Common myeloid progenitor, CD34-positive (primary cell): ENCODE measurements around the gene ATP9A.
A peak's percentile ranks its signal among the peaks of the same experiment; 100 is the strongest.

ENCODE experiments used
- CTCF ChIA-PET: fragments of 350-600 bp; sonication (Branson Sonifier 250); formaldehyde crosslinking; loops from one replicate; lab custom pipeline; 2021; ENCODE audit warnings: antibody characterized with exemption; lab: Charles Lee
- POLR2A ChIA-PET: fragments of 350-600 bp; sonication (Branson Sonifier 250); formaldehyde crosslinking; loops from one replicate; lab custom pipeline; 2021; ENCODE audit warnings: antibody characterized with exemption; lab: Charles Lee
- DNase-seq, 3 donors: peaks; one replicate each; pipeline versions ENCODE4 v3.0.0 to v3.0.0-alpha.2; 2013
- H3K27ac ChIP-seq, 2 experiments: 1 replicate in 1 of 2; 2 replicates in 1 of 2; pipeline ENCODE4 v1.7.0; 2013; ENCODE audit warnings: inconsistent platforms in 2 of 2, low read length in 2 of 2, mild to moderate bottlenecking in 2 of 2, low read depth in 1 of 2, moderate library complexity in 1 of 2; ENCODE audit not compliant: severe bottlenecking in 2 of 2, insufficient read depth in 1 of 2, poor library complexity in 1 of 2
- H3K27me3 ChIP-seq, 5 experiments: replicated peaks in 2 of 5; 1 replicate in 3 of 5; 2 replicates in 2 of 5; pipeline versions ENCODE4 v1.6.1 to v1.7.0; 2013; ENCODE audit warnings: low read length in 4 of 5, mild to moderate bottlenecking in 2 of 5, moderate library complexity in 2 of 5, inconsistent platforms in 1 of 5; ENCODE audit not compliant: insufficient read depth in 5 of 5, control insufficient read depth in 4 of 5
- H3K36me3 ChIP-seq, 4 experiments: 1 replicate in 2 of 4; 2 replicates in 2 of 4; pipeline versions ENCODE4 v1.6.1 to v1.7.0; 2013; ENCODE audit warnings: low read length in 3 of 4, control low read depth in 1 of 4, mild to moderate bottlenecking in 1 of 4; ENCODE audit not compliant: control insufficient read depth in 4 of 4, insufficient read depth in 4 of 4
- H3K4me1 ChIP-seq, 4 experiments: 1 replicate in 3 of 4; 2 replicates in 1 of 4; pipeline versions ENCODE4 v1.6.1 to v1.7.1; 2013; ENCODE audit warnings: low read length in 3 of 4, mild to moderate bottlenecking in 3 of 4, control low read depth in 1 of 4, inconsistent platforms in 1 of 4, moderate library complexity in 1 of 4; ENCODE audit not compliant: control insufficient read depth in 4 of 4, insufficient read depth in 4 of 4; ENCODE audit errors: control extremely low read depth in 1 of 4
- H3K4me3 ChIP-seq, 7 experiments: 1 replicate in 4 of 7; 2 replicates in 3 of 7; pipeline versions ENCODE4 v1.5.1 to v1.7.0; 2013; ENCODE audit warnings: mild to moderate bottlenecking in 7 of 7, low read length in 6 of 7, moderate library complexity in 6 of 7, inconsistent platforms in 2 of 7, low read depth in 2 of 7, control low read depth in 1 of 7; ENCODE audit not compliant: insufficient read depth in 4 of 7, control insufficient read depth in 1 of 7; ENCODE audit errors: extremely low read depth in 1 of 7
- H3K9me3 ChIP-seq, 5 experiments: 1 replicate in 4 of 5; 2 replicates in 1 of 5; pipeline versions ENCODE4 v1.6.1 to v1.7.1; 2013; ENCODE audit warnings: low read length in 4 of 5, mild to moderate bottlenecking in 2 of 5, inconsistent platforms in 1 of 5, low read depth in 1 of 5, moderate library complexity in 1 of 5; ENCODE audit not compliant: control insufficient read depth in 4 of 5, insufficient read depth in 2 of 5; ENCODE audit errors: control extremely low read depth in 1 of 5
- WGBS: methylation state at CpG from one replicate; pipeline ENCODE4 v1.1.5; 2013; ENCODE audit not compliant: insufficient coverage; 5-methylcytosine and 5-hydroxymethylcytosine counted together

Gene ATP9A

DNA sequence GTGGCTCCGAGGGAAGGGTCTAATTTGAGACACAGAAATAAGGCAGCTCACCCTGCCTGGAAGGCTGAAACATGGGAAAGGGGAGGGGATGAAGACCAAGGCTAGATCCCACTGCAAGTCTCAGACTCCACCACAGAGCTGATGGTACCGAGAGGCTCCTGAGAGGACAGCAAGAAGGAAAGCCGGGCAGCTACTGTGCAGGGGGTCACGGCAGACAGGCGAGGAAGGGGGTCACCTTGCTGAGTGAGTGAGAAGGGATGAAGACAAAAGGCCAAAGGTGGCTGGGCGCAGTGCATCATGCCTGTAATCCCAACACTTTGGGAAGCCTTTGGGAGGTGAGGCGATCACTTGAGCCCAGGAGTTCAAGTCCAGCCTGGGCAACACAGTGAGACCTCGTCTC is 100.7 kb downstream of the ATP9A start:
- ChIA-PET CTCF (interaction anchor here (0.6 to 1.9 kb wide), 6 partner anchors 17 to 415 kb away, joined by 3 to 7 read pairs (median 4); no protein-coding TSS in a partner anchor), POLR2A (no interaction called here)
- Histone ChIP-seq H3K4me3 (peak overlapping the region in 1 of 7 experiments; percentile 20), H3K36me3 (peaks cover 8 to 27% (median 13%) of the 10 kb centered on the region in 4 experiments), H3K4me1 (peaks cover 0 to 19% (median 13%) of the 10 kb centered on the region in 4 experiments), H3K27ac (no peak overlapping the region), H3K27me3 (no peaks in the 10 kb centered on the region), H3K9me3 (no peaks in the 10 kb centered on the region)
- over 99% methylated on average over 8 of the region's 8 CpGs for WGBS
- DNase-seq = no peak

- POLR2A ChIA-PET = no interaction called here
- WGBS = 80% methylated on average over 3 of the region's 8 CpGs
Observed at GRCh38 chr20:51667002-51667408, 101.2 kb downstream of the ATP9A start.

DNA sequence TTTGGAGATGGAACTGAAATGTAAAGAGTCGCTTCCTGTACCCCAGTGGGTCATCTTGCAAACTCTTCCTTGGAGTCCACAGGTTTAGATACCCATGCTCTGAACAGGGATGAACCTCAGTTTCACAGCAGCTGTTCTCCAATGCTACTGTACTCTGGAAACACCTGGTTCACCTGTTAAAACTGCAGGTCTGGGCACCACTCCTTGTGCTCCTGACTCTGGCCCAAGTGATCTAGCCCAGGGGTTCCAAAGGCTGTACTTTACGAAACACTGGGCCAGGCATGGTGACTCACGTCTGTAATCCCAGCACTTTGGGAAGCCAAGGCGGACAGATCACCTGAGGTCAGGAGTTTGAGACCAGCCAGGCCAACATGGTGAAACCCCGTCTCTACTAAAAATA is 102.1 kb downstream of the ATP9A start:
- no peak overlapping the region for H3K4me3 ChIP-seq
- POLR2A ChIA-PET = interaction anchor here (0.7 kb wide), 1 partner anchor 463 kb away, joined by 3 read pairs; no protein-coding TSS in a partner anchor
- H3K4me1 ChIP-seq = peaks cover 0 to 26% (median 13%) of the 10 kb centered on the region in 4 experiments
- WGBS = 97% methylated on average over 4 of the region's 5 CpGs
- H3K36me3 ChIP-seq = peaks cover 6 to 23% (median 13%) of the 10 kb centered on the region in 4 experiments
- no peak for DNase-seq
- CTCF ChIA-PET = interaction anchor here (0.7 to 2.1 kb wide), 4 partner anchors 18 to 152 kb away, joined by 3 to 9 read pairs (median 5); no protein-coding TSS in a partner anchor
- H3K9me3 ChIP-seq = no peaks in the 10 kb centered on the region
- no peak overlapping the region for H3K27ac ChIP-seq
- H3K27me3 ChIP-seq = no peaks in the 10 kb centered on the region

More at GRCh38 chr20:51667002-51667408, 101.2 kb downstream of the ATP9A start:
- no peaks in the 10 kb centered on the region for H3K9me3 ChIP-seq
- H3K27me3 ChIP-seq = no peaks in the 10 kb centered on the region
- peak in 2 of 3 donors; percentile 64 to 70 for DNase-seq
- peaks cover 0 to 21% (median 13%) of the 10 kb centered on the region in 4 experiments for H3K4me1 ChIP-seq
- H3K4me3 ChIP-seq = peak overlapping the region in 2 of 7 experiments; percentile 20 to 28
- no peak overlapping the region for H3K27ac ChIP-seq
- peaks cover 6 to 27% (median 13%) of the 10 kb centered on the region in 4 experiments for H3K36me3 ChIP-seq
- CTCF ChIA-PET = interaction anchor here (0.5 to 2.1 kb wide), 9 partner anchors 17 to 416 kb away, joined by 3 to 9 read pairs (median 4); no protein-coding TSS in a partner anchor

DNA sequence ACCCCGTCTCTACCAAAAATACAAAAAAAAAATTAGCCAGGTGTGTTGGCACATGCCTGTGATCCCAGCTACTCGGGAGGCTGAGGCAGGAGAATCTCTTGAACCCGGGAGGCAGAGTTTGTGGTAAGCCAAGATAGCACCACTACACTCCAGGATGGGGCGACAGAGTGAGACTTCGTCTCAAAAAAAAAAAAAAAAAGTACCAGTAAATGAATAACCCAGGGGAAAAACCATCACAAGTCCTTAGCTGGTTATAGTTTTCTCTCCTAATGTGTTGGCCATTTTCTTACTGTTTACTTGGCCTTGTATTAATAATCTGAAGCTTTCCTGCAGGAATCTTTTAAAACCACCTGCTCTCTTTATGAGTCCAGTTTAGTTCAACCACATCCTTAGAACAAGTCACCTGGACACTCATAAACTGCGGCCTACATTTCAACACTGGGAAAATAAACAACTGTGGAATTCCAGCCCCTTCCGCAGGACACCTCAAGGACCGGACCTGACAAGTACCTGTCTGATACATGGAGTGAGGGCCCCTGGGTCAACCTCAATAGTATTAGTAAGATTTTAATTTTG is 102.6 kb downstream of the ATP9A start:
- 100% methylated on average over 5 of the region's 8 CpGs for WGBS
- ChIA-PET POLR2A (no interaction called here), CTCF (interaction anchor here (0.7 to 2.1 kb wide), 3 partner anchors 20 to 151 kb away, joined by 3 to 9 read pairs (median 5); no protein-coding TSS in a partner anchor)
- no peaks in the 10 kb centered on the region for H3K9me3 ChIP-seq
- no peak overlapping the region for H3K4me3 ChIP-seq
- H3K27me3 ChIP-seq = no peaks in the 10 kb centered on the region
- H3K4me1 ChIP-seq = peaks cover 0 to 26% (median 13%) of the 10 kb centered on the region in 4 experiments
- no peak overlapping the region for H3K27ac ChIP-seq
- H3K36me3 ChIP-seq = peaks cover 6 to 18% (median 11%) of the 10 kb centered on the region in 4 experiments
- no peak for DNase-seq

- no CpG with 5 or more reads among the region's 3 CpGs for WGBS
- peak; percentile 24 to 69 (median 52) for DNase-seq
- H3K9me3 ChIP-seq = no peaks in the 10 kb centered on the region
- H3K36me3 ChIP-seq = peaks cover 6 to 8% (median 7%) of the 10 kb centered on the region in 4 experiments
- ChIA-PET POLR2A (no interaction called here), CTCF (interaction anchor here (1.0 kb wide), 1 partner anchor 19 kb away, joined by 3 read pairs; no protein-coding TSS in a partner anchor)
- H3K27me3 ChIP-seq = no peaks in the 10 kb centered on the region
- no peak overlapping the region for H3K27ac ChIP-seq
- no peak overlapping the region for H3K4me3 ChIP-seq
- peaks cover 0 to 16% (median 3%) of the 10 kb centered on the region in 4 experiments for H3K4me1 ChIP-seq
Observed at GRCh38 chr20:51661609-51662178, 106.5 kb downstream of the ATP9A start.

DNA sequence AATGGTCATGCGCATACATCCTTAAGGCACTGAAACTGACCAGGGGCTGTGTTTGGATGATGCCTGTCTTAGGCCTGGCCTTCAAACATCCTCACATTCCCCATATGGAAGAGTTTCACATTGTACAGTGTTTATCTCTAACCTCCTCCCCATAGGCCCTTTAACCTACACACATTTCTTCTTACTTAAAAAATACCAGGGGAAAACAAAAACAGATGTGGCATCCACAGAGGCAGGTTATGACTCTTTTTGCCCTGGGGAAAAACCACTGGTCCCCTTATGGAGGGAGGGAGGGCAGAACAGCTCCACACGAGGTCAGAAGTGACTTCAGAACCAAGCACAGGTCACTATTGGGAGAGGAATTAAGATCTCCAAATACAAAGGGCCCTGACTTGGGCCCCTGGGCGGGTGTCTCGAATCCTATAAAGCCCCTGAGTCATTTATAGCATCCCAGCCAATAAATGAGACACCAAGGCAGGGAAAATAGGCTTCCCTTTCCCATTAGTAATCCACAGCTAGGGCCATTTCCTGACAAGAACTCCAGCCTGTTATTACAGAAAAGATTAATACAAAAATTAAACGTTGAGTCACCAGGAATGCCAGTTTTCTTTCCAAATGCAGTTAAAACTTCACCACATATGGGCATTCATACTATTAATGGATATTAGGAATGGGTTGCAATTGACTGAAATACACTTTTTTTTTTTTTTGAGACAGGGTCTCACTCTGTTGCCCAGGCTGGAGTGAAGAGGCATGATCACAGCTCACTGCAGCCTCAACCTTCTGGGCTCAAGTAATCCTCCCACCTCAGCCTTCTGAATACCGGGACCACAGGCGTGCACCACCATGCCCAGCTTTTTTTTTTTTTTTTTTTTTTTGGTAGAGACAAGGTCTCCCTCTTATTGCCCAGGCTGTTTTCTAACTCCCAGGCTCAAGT is 107.2 kb downstream of the ATP9A start:
- CTCF ChIA-PET = interaction anchor here (1.0 kb wide), 1 partner anchor 18 kb away, joined by 3 read pairs; no protein-coding TSS in a partner anchor
- H3K9me3 ChIP-seq = no peaks in the 10 kb centered on the region
- H3K36me3 ChIP-seq = peaks cover 8 to 11% (median 10%) of the 10 kb centered on the region in 4 experiments
- no peak overlapping the region for H3K4me3 ChIP-seq
- DNase-seq = no peak
- WGBS = 95% methylated on average over 3 of the region's 7 CpGs
- H3K27ac ChIP-seq = no peak overlapping the region
- H3K4me1 ChIP-seq = peaks cover 0 to 11% (median under 1%) of the 10 kb centered on the region in 4 experiments
- H3K27me3 ChIP-seq = no peaks in the 10 kb centered on the region
- POLR2A ChIA-PET = no interaction called here
